Fibroblast of pulmonary artery (primary cell): Measurements from ENCODE around the gene BCL7B.

Experiments
- DNase-seq: peaks from one replicate; pipeline ENCODE4 v3.0.0-alpha.2; 2010; ENCODE audit warnings: low read depth
- H3K4me3 ChIP-seq: replicated peaks from 2 replicates; pipeline ENCODE4 v1.5.1; 2011; ENCODE audit warnings: low read depth, mild to moderate bottlenecking, control low read depth, low read length, moderate library complexity
- CTCF ChIP-seq: IDR thresholded peaks from 2 replicates; pipeline ENCODE4 v1.5.1; 2011; ENCODE audit warnings: mild to moderate bottlenecking, control low read depth, low read length, inconsistent platforms; ENCODE audit errors: missing control alignments

Gene BCL7B

GRCh38 chr7:73487486-73487885 lies 70.0 kb downstream of the BCL7B start:
- H3K4me3 ChIP-seq = no peak overlapping the region
- TF ChIP-seq CTCF = no peak
- no peak for DNase-seq
